ENCODE results near the gene MGLL.

MGLL gene

DNA sequence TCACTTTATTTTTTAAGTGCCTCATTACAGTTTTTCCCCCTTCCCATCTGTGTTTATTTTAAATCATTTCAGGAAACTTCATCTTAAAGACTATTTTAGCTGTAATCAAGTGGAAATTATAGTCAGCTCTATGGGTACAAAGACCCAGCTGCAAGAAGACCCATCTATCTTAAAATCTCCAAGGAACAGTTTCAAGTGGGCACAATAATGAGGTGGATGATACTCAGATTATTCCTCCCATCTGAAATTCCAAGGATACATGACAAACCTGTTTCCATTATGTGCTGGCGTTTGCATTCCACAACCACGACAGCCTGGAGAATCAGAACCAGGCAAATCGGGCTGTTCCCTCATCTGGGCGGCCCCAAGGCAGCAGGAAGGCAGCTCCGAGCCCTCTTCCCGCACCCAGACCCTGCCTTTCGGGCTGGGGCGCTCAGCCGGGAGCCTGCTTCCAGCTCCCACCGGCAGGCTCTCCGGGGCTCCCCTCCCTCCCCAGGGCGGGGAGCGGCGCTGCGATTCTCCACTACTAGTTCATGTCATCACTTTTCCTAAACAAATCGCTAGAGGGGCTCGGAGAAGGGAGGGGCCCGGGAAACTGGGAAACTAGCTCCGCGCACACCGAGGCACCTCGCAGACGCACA is at the start of gene MGLL:
Gene MGLL (minus strand): TSS at position 475 of the 641 bp plus-strand sequence. CDS start 197 bp downstream, at position 278.
- FAIRE-seq (no peak), DNase-seq (ENCODE audit: insufficient read length, low spot score) (peak; percentile 46)

DNA sequence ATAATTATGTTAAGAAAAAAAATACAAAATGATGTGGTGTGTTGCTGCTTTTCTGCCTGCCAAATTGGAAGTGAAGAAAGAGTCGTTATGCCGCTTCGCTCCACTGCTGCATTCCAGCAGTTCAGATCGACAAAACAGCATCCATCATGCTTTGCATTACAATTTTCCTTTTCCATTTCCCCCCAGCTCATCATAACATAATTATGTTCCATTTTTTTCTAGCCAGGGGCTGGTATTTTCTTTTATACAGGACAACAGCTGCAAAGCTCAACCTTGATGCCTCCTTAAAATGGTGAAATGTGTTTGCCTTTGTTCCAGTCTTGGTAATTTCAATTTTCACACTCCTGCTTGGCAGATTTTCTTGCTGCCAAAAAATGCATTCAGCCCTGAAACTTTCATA is 47.8 kb upstream of the MGLL start:
- FAIRE-seq: no peak
- DNase-seq (ENCODE audit: insufficient read length, low spot score): no peak

DNA sequence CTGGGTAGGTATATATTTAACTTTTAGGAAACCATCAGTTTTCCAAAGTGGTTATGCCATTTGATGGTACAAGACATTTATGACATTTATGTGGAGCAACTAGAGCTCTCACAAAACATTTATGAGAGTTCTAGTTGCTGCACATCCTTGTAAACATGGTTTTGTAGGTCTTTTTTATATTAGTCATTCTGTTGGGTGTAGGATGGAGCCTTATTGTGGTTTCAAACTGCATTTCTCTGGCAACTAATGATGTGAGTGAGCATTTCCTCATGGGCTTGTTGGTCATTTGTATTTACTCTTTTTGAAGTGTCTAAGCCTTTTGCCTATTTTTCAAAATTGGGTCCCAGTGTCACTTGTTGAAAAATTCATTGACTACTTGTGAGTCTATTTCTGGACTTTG is 45.7 kb upstream of the MGLL start:
- DNase-seq (ENCODE audit: insufficient read length, low spot score) (no peak), FAIRE-seq (no peak)

DNA sequence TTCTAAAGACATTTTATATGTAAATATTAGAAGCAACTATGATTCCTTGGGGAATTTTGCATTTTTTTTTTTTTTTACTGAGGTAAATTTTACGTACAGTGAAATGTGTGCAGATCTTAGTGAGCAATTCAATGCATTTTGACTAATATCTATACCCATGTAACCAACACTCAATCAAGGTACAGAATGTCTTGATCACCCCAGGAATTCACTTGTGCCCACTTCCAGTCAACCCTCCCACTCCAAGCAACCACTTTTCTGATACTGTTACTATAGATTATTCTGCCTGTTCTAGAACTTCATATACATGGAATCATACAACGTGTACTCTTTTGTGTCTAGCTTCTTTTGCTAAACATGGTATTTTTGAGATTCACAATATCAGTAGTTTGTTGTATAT is 45.1 kb upstream of the MGLL start:
- DNase-seq (ENCODE audit: insufficient read length, low spot score): no peak
- no peak for FAIRE-seq

DNA sequence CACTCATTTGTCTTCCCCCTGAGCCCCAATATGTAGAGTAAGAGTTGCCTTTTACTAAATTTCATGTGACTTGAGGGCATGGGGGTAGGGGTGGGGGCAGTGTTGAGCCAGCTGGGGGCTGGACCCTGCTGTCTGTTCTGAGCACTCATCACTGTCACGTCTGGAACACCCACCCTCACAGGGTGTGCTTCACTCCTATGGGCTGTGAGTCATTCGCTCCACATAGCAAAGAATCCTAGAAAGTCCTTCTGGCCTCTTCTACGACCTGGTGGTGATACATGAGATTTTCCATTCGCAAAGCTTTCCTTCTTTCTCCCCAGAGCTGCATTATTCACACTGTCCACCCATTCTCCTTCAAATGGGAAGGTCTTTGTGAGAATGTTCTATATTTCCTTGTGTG is 43.6 kb upstream of the MGLL start:
- peak; percentile 69 for FAIRE-seq
- peak; percentile 50 for DNase-seq (ENCODE audit: insufficient read length, low spot score)

DNA sequence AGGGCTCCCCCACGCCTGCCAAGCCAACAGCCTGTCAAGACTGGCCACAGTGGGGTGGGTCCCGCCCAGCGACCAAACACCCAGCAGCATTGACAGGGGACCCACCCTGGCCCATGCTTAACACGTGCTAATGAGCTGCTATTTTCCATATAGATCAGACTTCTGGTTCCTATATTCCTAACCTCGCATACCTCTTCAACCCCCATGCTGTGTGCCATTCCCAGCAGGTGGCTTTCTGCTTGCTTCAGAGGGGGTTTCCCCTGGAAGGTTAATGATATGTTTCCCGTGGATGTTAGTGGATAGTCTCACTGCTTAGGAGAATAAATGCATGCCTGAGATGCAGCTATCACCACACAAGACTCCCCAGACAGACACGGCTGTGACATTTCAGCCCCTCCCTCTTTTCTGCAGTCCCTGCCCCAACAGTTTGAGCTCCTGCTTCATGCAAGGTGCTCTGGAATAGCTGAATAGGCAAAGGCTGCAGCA is 37.9 kb upstream of the MGLL start:
- DNase-seq (ENCODE audit: insufficient read length, low spot score): no peak
- no peak for FAIRE-seq

DNA sequence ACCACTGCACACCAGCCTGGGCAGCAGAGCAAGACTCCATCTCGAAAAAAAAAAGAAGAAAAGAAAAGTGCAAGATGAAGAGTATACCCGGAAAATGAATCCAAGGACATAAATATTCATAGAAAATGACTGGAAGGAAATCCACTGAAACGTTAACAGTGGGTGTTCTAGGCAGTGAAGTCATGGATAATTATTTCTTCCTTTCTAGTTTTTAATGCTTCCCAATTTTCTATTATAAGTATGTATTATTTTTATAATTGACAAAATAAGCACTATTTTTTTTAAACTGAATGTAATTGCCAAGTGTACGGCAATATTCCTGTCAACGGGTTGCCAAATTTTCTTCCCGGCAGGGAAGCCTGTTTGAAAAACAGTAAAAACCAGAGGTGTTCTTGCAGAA is 37.4 kb upstream of the MGLL start:
- FAIRE-seq: no peak
- DNase-seq (ENCODE audit: insufficient read length, low spot score): no peak

DNA sequence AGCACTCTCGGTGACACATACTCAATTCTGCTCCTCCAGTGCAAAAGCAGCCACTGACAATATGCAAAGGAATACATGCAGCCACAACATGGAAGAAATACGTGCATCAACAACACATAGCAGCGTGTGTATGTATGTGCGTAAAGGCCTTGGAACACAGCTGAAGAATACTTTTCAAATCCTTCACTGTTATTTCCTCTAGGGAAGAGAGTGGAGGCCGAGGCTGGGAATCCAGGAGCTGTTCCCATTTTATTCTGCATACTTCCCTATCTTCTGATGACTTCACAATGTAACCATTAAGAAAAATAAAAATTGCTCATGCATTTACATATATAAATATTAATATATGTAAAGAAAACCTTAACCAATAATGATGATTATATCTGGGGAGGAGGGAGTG is 36.6 kb upstream of the MGLL start:
- no peak for FAIRE-seq
- DNase-seq (ENCODE audit: insufficient read length, low spot score): no peak

DNA sequence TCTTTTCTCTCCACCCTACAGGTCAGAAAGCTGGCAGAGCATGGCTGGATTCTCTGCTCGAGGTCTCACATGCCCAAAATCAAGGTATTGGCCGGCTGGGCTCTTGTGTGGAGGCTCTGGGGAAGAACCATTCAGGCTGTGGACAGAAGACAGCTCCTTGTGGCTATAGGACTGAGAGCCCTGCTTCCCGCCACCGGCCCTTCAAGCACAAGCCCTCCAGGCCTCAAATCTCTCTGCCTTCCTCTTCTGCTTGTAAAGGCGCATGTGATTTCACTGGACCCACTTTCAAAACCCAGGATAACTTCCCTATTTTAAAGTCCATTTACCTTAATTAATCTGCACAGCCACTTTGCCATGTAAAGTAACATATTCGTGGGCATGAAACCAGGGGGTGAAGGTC is 36.2 kb upstream of the MGLL start:
- FAIRE-seq: no peak
- DNase-seq (ENCODE audit: insufficient read length, low spot score): no peak

DNA sequence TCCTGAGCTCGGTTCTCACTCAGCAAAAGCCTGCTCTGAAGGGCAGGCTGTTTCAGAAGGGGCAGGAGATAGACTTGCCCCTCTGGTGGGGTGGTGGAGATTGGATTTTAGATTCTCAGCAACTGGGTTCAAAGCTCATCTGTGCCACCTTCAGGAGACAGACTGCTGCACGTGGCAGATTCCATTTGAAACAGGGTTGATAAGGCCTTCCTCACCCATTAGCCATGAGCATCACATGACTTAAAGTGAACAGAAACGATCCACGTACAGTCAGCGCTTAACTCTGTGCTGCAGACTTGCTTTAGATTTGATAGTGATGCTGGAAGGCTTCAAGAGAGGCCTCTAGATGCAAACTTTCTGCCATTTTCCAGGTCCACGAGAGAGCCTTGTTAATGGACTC is 35.0 kb upstream of the MGLL start:
- no peak for FAIRE-seq
- peak; percentile 23 for DNase-seq (ENCODE audit: insufficient read length, low spot score)

DNA sequence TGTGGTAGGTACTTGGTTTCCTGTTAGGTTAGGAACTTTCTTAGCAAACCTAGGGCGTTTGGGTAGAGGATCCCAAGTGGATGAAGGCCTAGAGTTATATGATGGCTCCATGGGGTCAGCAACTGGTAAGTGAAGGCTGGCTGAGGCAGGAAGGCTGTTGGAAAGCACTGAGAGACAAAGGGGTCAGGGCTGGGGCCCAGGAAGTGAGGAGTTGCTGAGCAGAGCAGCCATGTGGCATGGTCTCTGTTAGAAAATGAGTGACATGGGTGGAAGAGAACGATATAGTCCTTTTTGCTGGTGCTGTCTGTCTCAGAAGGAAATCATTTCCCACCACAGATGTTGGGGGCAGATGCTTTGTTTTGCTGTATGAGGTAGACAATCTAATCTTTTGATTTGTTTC is 34.5 kb upstream of the MGLL start:
- no peak for FAIRE-seq
- no peak for DNase-seq (ENCODE audit: insufficient read length, low spot score)

DNA sequence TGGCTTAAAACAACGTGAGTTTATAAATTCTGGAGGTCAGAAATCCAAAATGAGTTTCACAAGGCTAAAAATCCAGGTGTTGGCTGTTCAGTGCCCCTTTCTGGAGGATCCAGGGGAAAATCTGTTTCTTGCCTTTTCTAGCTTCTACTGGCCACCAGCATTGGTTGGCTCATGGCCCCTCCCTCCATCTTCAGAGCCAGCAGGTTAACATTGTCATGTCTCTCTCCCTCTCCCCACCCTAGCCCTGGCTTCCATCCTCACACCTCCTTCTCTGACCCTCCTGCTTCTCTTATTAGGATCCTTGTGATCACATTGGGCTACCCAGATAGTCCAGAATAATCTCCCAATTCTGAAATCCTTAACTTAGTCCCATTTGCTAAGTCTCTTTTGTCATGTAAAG is 32.9 kb upstream of the MGLL start:
- FAIRE-seq (no peak), DNase-seq (ENCODE audit: insufficient read length, low spot score) (no peak)

DNA sequence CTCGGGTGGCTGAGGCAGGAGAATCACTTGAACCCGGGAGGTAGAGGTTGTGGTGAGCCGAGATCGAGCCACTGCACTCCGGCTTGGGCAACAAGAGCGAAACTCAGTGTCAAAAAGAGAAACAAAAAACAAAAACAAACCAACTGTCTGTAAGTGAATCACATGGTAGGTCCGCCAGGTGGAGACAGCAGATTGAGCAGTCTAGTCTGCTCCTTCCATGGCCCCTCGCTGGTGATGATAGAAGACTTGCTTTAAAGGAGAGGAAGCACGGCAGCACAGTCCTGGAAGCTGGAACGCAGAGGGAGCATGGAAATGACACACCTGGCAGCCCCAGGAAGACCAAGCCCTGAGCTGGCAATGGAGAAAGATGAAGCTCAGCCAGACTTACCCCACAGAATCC is 31.4 kb upstream of the MGLL start:
- FAIRE-seq (no peak), DNase-seq (ENCODE audit: insufficient read length, low spot score) (no peak)

DNA sequence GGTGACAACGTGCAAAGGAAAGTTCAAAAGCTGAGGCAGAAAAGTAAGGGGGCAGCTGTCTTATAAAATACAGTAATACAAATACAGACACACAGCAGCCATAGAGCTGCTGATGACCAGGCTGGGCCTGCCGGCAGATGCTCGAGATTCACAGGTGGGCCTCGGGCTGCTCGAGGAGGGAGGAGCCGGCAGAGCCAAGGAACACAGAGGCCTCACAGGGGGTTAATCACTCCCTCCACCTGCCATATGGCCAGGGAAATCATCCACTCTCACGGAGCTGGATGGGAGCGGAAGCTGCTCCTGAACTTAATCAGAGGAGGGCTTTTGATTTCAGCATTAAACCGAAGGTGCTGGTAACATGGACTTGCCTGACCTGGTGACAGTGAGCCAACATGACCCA is 29.6 kb upstream of the MGLL start:
- FAIRE-seq: no peak
- no peak for DNase-seq (ENCODE audit: insufficient read length, low spot score)

DNA sequence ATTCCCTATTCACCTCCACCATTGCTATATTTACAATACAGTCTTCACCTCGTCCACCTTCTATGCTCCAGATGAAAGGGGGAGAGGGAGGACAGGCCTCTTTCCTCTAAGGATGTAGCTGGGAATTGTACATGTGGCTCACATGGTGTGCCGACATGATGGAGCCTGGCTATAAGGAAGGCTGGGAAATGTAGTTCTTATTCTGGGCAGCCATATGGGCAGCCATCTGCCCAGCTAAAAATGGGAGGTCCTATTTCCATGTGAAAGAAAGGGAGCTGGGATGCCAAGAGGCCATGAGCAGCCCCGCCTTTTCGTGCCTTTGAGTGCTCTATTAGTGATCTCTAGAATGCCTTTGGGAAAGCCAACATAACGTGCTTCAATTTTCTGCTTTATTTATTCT is 27.1 kb upstream of the MGLL start:
- no peak for DNase-seq (ENCODE audit: insufficient read length, low spot score)
- no peak for FAIRE-seq

DNA sequence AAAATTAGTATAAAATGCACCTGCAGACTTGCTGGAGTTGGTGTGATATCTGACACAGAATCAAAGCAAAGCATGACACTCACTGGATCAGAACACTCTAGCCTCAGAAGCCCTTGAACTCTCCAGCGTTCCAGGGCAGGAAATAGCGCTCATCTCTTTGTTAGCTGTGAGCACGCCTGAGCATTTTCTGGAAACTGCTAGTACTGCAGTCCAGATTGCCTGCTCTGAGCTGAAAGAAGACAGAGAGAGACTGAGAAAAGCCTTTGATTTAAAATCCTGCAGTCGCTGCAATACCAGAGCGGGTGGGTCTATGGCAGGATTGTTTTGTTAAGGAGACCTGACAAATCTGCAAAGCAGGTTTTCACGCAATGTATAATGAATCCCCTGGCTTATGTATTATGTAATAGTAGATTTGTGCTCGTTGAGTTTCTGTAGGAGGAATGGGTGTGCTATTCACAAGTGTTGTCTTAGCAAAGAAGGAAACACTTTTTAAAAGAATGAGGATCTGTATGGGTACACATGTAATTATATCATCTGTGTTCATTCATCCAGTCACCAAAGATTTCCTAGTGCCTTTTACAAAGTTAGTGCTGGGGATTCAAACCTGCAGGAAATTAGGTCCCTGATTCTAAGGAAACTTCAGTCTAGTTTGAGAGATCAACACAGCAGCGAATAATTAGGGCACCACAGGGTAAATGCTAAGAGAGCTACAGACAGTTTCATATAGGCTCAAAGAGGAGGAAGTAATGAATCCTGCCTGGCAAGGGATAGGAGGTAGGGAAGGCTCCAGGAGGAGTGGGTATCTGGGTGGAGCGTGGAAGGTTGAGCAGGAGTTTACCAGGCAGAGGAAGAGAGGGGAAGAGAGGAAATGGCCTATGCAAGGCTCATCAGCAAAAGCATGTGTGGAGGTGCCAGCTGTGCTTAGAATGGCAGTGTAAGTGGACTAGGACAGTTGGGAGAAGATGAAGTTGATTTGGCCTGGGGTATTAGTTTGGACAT is 26.1 kb upstream of the MGLL start:
- DNase-seq (ENCODE audit: insufficient read length, low spot score) (no peak), FAIRE-seq (no peak)

DNA sequence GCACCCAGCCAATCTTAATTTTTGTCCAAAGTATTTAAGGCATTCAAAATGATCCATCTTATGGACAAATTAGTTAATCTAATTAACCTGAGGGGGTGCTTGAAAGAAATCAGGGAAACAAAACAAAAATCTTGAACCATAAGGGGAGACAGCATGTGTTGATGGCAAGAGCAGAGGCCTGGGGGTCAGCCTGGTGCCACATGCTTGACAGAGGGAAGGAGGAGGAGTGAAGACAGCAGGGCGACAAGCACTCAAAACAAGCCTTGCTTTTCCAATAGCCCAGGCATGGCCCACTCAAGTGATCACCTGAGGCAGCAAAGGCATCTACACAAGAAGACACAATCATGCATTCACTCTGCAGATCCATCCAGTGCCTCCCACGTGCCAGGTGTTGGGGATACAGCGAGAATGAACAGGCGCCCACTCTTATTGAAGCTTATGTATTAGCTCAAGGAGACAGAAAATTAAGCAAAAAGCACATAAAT is 25.0 kb upstream of the MGLL start:
- DNase-seq (ENCODE audit: insufficient read length, low spot score) (no peak), FAIRE-seq (no peak)

DNA sequence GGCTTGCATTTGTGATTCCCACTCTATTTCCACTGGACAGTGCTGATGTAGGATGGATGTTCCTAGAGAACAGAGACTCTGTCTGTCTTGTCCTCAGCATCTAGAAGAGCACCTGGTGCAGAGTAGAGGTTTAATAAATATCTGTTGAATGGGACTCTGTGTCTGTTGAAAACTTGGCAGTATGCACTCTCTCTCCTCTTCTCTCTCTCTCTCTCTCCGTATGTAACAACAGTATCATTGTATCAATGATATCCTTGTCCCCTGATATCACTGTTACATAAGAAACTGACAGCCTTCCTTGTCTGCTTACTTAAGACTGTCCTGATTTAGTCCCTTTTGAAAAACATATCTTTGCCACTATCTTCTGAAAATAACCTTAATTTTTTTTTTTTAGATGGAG is 24.3 kb upstream of the MGLL start:
- FAIRE-seq (no peak), DNase-seq (ENCODE audit: insufficient read length, low spot score) (no peak)

DNA sequence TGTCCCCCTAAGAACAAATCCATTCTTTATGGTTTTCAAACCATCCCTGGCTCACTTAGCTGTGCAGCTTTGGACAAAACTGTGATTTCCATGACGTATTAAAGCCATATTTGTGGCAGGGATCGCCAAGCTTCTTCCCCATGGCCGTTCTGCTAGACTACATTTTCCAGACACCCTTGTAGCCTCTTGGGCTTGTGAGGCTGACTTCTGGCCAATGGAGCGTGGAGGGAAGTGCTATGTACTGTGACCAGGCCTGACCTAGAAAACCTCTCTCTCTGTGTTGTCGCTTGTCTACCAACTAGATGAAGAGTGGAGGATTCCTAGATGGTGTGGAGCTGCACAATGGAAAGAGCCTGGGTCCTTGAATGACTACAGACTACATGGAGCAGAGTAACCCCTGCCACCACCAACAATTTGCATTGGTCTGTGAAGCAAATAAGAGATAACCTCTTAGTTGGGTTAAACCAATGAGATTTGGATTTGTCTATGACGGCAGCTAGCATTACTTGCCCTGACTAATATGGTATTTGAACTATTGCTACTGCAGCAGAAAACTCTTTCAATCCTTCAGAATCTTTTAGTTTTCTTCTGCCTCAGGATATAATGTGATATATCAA is 22.1 kb upstream of the MGLL start:
- no peak for FAIRE-seq
- DNase-seq (ENCODE audit: insufficient read length, low spot score): no peak

DNA sequence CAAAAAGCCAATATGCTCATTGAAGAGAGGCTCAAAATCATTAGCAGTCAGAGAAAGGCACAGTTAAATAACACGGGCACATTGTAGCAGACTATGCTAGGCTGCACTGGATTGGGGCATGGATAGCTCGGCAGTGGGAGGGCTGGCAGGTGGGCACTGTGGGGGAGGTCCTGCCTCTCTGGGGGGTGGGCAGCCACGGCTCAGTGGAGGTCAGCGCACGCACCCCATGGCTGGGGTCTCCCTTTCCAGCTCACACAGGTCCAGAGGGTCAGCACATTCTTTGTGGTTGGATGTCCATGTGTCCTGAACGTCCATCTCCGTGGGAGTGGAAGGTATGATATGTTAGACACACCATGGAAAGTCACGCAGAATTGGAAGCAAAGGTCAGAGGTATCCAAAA is 18.4 kb upstream of the MGLL start:
- DNase-seq (ENCODE audit: insufficient read length, low spot score): no peak
- FAIRE-seq: no peak

DNA sequence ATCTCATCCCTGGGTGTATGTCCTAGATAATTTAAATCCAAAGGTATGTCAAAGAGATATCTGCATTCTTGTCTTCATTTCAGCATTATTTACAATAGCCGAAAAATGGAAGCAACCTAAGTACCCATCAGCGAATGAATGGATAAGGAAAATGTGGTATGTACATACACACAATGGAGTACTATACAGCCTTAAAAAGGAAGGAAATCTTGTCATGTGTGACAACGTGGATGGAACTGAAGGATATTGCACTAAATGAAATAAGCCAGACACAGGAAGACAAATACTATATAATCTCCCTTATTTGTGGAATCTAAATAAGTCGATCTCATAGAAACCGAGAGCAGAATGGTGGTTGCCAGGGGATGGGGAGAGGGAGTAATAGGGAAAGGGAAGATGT is 16.8 kb upstream of the MGLL start:
- DNase-seq (ENCODE audit: insufficient read length, low spot score) (no peak), FAIRE-seq (no peak)
